ENCODE data around the gene MYL3. TPM values are rescaled to one million over a fixed set of nuclear protein-coding genes. Genes with fewer than 3 reads are reported as not detected.

The MYL3 gene
- polyA plus RNA-seq, 1 donor from 2014 or later: 2.1 TPM

DNA sequence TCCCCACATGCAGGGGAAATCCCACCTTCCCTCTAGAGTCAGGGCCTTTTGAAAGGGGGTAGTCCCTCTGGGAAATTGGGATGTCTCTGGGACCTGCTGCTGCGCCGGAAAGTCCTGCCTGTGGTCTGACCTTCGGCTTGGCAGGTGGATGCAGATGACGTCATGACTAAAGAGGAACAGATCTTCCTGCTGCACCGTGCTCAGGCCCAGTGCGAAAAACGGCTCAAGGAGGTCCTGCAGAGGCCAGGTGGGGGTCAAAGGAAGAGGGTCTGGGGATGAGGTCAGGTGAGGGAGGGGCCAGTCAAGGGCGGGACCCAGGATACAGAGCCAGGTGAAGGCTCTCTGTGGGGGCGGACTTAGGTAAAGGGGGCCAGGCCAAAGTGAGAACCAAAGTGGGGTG is 30.5 kb upstream of the MYL3 start:
- no peak for TF ChIP-seq EZH2 (IDR thresholded peaks at IDR 0.05; ENCODE audit: borderline replicate concordance, insufficient read depth, low read length, poor library complexity, severe bottlenecking)
- TF ChIP-seq, protein P1, sequence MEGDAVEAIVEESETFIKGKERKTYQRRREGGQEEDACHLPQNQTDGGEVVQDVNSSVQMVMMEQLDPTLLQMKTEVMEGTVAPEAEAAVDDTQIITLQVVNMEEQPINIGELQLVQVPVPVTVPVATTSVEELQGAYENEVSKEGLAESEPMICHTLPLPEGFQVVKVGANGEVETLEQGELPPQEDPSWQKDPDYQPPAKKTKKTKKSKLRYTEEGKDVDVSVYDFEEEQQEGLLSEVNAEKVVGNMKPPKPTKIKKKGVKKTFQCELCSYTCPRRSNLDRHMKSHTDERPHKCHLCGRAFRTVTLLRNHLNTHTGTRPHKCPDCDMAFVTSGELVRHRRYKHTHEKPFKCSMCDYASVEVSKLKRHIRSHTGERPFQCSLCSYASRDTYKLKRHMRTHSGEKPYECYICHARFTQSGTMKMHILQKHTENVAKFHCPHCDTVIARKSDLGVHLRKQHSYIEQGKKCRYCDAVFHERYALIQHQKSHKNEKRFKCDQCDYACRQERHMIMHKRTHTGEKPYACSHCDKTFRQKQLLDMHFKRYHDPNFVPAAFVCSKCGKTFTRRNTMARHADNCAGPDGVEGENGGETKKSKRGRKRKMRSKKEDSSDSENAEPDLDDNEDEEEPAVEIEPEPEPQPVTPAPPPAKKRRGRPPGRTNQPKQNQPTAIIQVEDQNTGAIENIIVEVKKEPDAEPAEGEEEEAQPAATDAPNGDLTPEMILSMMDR (IDR thresholded peaks at IDR 0.05; ENCODE audit: poor library complexity, severe bottlenecking): no peak
- no peak for TF ChIP-seq RAD21 (conservative IDR thresholded peaks at IDR 0.05)
- TF ChIP-seq, protein P2, sequence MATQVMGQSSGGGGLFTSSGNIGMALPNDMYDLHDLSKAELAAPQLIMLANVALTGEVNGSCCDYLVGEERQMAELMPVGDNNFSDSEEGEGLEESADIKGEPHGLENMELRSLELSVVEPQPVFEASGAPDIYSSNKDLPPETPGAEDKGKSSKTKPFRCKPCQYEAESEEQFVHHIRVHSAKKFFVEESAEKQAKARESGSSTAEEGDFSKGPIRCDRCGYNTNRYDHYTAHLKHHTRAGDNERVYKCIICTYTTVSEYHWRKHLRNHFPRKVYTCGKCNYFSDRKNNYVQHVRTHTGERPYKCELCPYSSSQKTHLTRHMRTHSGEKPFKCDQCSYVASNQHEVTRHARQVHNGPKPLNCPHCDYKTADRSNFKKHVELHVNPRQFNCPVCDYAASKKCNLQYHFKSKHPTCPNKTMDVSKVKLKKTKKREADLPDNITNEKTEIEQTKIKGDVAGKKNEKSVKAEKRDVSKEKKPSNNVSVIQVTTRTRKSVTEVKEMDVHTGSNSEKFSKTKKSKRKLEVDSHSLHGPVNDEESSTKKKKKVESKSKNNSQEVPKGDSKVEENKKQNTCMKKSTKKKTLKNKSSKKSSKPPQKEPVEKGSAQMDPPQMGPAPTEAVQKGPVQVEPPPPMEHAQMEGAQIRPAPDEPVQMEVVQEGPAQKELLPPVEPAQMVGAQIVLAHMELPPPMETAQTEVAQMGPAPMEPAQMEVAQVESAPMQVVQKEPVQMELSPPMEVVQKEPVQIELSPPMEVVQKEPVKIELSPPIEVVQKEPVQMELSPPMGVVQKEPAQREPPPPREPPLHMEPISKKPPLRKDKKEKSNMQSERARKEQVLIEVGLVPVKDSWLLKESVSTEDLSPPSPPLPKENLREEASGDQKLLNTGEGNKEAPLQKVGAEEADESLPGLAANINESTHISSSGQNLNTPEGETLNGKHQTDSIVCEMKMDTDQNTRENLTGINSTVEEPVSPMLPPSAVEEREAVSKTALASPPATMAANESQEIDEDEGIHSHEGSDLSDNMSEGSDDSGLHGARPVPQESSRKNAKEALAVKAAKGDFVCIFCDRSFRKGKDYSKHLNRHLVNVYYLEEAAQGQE (IDR thresholded peaks at IDR 0.05; ENCODE audit: borderline replicate concordance): no peak
- TF ChIP-seq EP300 (conservative IDR thresholded peaks at IDR 0.05; ENCODE audit: poor library complexity, severe bottlenecking): no peak
- TF ChIP-seq SMC3 (conservative IDR thresholded peaks at IDR 0.05; ENCODE audit: poor library complexity): no peak
- no peak for TF ChIP-seq MXI1 (conservative IDR thresholded peaks at IDR 0.05; ENCODE audit: poor library complexity, severe bottlenecking)
- TF ChIP-seq POLR2AphosphoS5 (IDR thresholded peaks at IDR 0.05): no peak
- no peak for TF ChIP-seq TAF1 (IDR thresholded peaks at IDR 0.05; ENCODE audit: low read depth)
- H3K27ac ChIP-seq (ENCODE audit: low read length): no peak overlapping the region
- no peaks in the 10 kb centered on the region for H3K9me3 ChIP-seq (ENCODE audit: low read length)
- H3K4me2 ChIP-seq (ENCODE audit: low read length): no peak overlapping the region
- H3K9me2 ChIP-seq (ENCODE audit: insufficient read depth, low read length): no peaks in the 10 kb centered on the region
- H3K36me3 ChIP-seq (ENCODE audit: insufficient read depth, low read length): no peaks in the 10 kb centered on the region
- peaks cover 9% of the 10 kb centered on the region for H3K27me3 ChIP-seq (ENCODE audit: insufficient read depth, low read depth, low read length)
- H3K79me2 ChIP-seq (replicated peaks; ENCODE audit: insufficient read depth, low read length): no peaks in the 10 kb centered on the region
- H3K9ac ChIP-seq (ENCODE audit: low read length): no peak overlapping the region
- no peak overlapping the region for H3K4me3 ChIP-seq (ENCODE audit: low read length)
- H4K20me1 ChIP-seq (ENCODE audit: insufficient read depth): no peaks in the 10 kb centered on the region
- H3F3A ChIP-seq (ENCODE audit: insufficient read depth, low read length, poor library complexity, severe bottlenecking): no peaks in the 10 kb centered on the region
- H2AFZ ChIP-seq (ENCODE audit: low read depth, low read length): no peak overlapping the region

DNA sequence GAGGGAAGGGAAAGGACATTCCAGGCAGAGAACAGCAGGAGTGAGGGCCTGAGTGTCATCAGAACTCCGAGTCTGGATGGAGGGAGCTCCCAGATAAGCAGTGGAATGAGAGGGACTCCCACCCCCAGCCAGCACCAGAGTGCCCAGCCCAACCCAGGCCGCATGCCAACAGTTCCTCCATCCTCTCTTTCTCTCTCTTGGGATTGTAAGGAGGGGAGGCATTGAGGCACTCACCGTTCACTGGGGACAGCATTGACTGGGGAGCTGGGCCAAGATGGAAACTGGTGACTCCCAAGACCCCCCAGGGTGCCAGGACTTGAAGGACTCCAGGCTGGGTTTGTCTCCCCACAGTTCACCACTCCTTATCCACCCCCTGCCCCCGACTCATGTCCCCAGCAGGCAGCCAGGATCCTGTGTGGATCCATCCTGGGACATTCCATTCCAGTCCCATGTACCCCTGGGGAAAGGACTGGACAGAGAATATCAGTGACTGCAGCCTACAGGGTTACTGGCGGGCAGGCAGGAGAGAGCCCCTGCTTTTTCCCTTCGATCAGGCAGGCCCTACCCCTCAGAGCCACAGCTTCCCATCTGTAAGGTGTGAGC is 30.0 kb upstream of the MYL3 start:
- Histone ChIP-seq H2AFZ (ENCODE audit: low read depth, low read length) (no peak overlapping the region), H3K4me3 (ENCODE audit: low read length) (peak overlapping the region; percentile 73), H3K4me2 (ENCODE audit: low read length) (no peak overlapping the region)

More for the DNA sequence above, 30.0 kb upstream of the MYL3 start:
- Histone ChIP-seq H3K27ac (ENCODE audit: low read length) (no peak overlapping the region), H3F3A (ENCODE audit: insufficient read depth, low read length, poor library complexity, severe bottlenecking) (no peaks in the 10 kb centered on the region), H3K9ac (ENCODE audit: low read length) (no peak overlapping the region), H3K27me3 (ENCODE audit: insufficient read depth, low read depth, low read length) (peaks cover 8% of the 10 kb centered on the region), H3K79me2 (replicated peaks; ENCODE audit: insufficient read depth, low read length) (no peaks in the 10 kb centered on the region), H3K36me3 (ENCODE audit: insufficient read depth, low read length) (no peaks in the 10 kb centered on the region), H3K9me3 (ENCODE audit: low read length) (no peaks in the 10 kb centered on the region), H4K20me1 (ENCODE audit: insufficient read depth) (no peaks in the 10 kb centered on the region), H3K9me2 (ENCODE audit: insufficient read depth, low read length) (no peaks in the 10 kb centered on the region)
- TF ChIP-seq POLR2AphosphoS5 (IDR thresholded peaks at IDR 0.05) (no peak), SMC3 (conservative IDR thresholded peaks at IDR 0.05; ENCODE audit: poor library complexity) (no peak), EZH2 (IDR thresholded peaks at IDR 0.05; ENCODE audit: borderline replicate concordance, insufficient read depth, low read length, poor library complexity, severe bottlenecking) (no peak), TAF1 (IDR thresholded peaks at IDR 0.05; ENCODE audit: low read depth) (no peak), RAD21 (conservative IDR thresholded peaks at IDR 0.05) (no peak), EP300 (conservative IDR thresholded peaks at IDR 0.05; ENCODE audit: poor library complexity, severe bottlenecking) (no peak), MXI1 (conservative IDR thresholded peaks at IDR 0.05; ENCODE audit: poor library complexity, severe bottlenecking) (no peak)
- TF ChIP-seq, protein P1 (IDR thresholded peaks at IDR 0.05; ENCODE audit: poor library complexity, severe bottlenecking): no peak

All from neural cell (in vitro differentiated cells).